Right lung (tissue), 5 donors: ENCODE results near the gene P2RY12. TPM values are rescaled to one million over a fixed set of nuclear protein-coding genes. Genes with fewer than 3 reads are reported as not detected.
A peak's percentile ranks its signal among the peaks of the same experiment; 100 is the strongest.

Source experiments
- DNase-seq, 2 donors: peaks; one replicate each; pipeline ENCODE4 v3.0.0-alpha.2; 2013
- polyA plus RNA-seq, 5 donors: library from polyadenylated mRNA; unstranded; fragments of 120-200 nt; gene quantifications; one replicate each; pipeline versions ENCODE4 v1.2.1 to v1.2.3, GENCODE V29; 2013; ENCODE audit warnings: inconsistent platforms in 1 of 5, low replicate concordance in 1 of 5; ENCODE audit not compliant: insufficient read length in 5 of 5, insufficient read depth in 1 of 5

The P2RY12 gene
- polyA plus RNA-seq, 5 donors: 0.70 to 2.2 (median 1.3) TPM

DNA sequence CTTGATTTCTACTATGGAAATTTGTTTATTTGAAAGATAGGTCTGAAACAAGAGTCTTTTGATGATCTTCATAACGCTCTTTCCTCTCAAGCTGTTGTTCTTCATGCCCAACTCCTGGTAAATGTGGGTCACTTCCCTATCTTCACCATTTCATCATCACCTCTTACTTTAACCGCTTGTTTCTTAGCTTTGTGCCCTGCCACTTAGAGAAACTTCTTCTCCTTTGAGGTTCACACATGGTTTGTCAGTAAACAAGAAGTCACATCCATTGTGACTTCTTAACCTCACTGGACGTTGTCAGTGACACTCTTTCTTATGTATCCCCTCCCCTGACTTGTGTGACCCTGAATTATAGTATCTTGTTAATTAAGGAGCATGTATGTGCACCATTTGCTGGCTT is 38.3 kb downstream of the P2RY12 start:
- no peak for DNase-seq

DNA sequence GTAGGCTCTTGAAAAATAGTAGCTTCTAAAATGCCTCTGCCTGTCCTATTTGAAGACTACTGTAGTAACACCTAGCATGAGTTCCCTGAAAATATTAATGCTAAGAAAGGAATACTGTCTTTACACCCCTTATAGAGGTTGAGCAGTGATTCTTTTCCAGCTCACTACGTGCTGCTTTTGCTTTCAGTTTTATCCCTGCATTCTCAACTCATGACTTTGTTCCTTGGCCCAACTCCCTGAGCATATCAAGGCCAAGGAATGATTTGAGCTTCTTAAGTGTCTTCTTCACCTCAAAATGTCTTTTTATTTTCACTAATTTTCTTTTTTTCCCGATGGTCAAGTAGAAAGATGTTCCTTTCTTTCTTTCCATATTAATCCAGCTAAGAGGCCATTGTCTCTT is 38.7 kb downstream of the P2RY12 start:
- peak in 1 of 2 donors; percentile 22 for DNase-seq

GRCh38 chr3:151331696-151332095 is 52.9 kb downstream of the P2RY12 start:
- DNase-seq: no peak

- DNase-seq: peak; percentile 19 to 27
Observed at GRCh38 chr3:151330899-151331298, 53.7 kb downstream of the P2RY12 start.

DNA sequence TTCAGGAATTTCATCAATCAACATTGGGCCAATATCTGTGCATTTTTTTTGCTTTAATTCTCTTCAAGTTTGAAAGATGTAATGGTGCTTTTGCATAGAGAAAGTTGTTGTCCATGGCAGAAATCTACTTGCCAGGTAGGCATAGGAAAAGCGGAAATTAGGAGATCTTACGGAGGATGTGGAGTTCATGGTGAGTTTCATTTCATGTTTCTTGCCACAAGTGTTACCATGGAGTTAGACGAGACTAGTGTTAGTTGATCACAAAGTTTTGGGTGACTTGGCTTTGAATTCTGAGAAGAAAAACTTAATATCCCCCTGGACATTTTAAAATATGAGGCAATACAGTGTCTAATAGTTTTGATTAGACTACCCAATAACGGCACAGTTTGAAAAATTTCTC is 54.2 kb downstream of the P2RY12 start:
- DNase-seq: no peak

- no peak for DNase-seq
Observed at GRCh38 chr3:151329363-151329762, 55.2 kb downstream of the P2RY12 start, which contains the start of gene P2RY13. TSS of gene P2RY13 (minus strand) at chr3:151329549. CDS start at chr3:151329528, 21 bp downstream.

DNA sequence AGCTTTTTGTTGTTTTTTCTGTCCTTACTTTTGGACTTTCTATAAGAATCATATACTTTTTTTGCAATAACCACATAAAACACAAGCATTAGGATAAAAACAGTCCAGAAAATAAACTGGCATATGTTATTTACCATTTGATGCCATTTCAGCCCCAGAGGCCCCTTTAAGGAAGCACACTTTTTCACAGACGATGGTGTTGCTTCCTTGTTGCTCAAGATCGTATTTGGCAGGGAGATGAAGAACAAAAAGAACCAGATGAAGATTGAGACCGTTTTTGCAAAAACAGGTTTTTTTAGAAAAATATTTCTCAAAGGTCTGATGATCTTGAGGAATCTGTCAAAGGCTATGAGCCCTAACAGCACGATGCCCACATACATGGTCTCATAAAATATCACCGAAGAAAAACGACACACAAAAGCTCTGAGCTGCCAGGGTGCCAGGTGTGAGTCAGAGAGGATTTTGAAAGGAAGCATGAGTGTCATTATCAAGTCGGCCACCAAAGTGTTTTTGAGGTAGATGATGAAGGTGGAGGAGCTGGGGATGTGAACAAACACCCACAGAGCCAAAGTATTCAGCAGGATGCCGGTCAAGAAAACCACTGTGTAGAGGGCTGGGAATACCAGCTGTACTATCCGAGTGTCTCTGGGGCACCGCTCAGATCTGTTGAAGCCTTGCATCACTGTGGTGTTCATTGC is 56.1 kb downstream of the P2RY12 start:
- DNase-seq: no peak

DNA sequence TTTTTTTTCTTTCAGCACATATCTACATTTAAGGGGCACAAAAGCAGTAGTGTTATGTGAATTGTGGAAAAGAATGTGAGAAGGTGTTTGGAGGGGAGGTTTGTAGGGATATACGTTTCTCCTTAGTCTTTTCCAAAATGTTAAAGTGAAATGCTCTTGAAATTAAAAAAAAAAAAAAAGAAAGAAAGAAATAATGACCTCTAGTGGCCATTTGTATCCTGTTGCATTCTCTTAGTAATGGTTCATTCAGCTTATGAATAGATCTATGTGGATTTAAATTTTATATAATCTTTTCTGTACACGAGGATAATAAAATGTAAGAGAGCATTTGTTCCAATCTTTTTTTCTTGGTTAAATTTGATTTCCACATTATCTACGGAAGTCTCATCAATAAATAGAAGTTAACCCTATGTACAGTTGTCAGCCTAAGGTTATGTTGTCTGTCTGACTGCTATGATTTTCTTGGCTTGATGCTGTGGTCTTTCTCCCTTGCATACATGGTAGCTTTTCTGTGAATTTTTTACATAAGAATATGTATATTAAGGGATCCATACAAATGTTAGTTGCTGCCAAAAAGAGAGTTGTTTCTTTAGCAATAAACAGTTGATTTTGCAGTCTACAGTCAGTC is 56.9 kb downstream of the P2RY12 start:
- DNase-seq: no peak

DNA sequence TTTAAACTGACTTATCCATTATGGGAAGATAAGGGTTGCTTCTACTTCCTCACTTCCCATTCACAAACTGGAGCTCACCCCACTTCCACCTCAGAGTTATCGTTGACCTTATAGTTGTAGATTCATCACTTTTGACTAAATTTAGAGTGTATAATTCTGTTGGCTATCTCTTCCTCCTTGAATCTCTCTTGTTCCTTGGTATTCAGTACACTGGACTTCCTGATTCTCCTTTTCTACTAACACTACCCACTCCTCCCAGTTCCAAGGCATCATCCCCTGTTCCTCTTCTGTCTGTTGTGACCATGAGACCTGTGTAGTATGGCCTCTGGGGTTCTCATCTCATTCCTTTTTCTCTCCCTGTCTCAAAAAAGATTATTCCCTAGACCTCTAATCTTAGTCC is 62.0 kb downstream of the P2RY12 start:
- DNase-seq: no peak

- DNase-seq: no peak
Observed at GRCh38 chr3:151321526-151321925, 63.0 kb downstream of the P2RY12 start.

DNA sequence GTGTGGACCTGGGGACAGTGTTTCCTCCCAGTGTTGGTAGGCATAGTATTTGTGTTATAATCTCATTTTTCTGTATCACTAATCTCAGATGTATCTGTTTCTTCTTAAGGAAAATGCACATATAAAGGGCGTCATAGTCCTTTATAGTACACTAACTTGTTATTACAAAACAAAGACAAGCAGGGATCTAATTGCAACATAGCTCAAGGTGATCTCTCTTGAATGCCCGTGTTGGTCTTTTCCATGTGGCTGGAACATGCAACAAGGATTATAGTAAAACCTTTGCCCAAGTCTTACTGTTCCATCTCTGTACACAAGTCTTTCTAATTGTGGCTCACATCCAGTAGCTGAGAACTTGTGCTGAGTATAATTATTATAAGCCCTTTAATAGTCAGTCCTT is 64.4 kb downstream of the P2RY12 start:
- DNase-seq: no peak

DNA sequence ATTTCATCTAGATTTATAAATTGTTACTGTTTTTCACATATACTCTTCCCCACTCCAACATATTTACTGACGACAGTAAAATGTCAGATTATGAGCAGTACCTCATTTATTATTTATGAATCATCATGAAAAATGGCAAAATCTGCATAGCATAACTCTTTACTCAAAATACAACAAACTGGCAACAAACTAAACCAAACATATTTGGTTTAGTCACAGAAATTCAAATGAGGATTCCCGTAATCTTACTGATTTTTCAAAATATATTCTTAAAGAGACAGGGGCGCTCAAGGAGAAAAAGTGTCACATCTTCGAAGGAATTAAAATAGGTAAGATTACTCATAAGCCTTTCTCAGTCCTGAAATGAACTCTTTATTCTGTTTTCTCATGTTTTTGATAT is 64.9 kb downstream of the P2RY12 start:
- no peak for DNase-seq

DNA sequence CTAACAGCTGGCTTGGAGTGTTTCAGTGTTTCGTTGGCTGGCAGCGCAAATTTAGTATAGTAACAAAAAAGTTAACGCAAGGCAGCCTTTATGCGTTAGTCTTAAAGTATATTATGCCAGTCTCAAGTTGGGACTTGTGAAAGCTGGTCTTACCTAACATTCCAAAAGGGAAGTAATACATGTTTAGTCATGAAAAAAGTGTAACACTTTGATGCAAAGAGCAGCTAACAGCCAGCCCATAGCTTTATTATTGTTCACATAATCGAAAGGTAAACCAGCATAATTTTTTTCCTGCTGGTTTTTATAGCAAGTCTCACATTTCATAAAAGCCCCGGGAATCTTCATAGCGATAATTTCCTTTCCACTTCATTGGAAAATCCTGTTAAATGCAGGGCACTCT is 65.6 kb downstream of the P2RY12 start:
- no peak for DNase-seq

DNA sequence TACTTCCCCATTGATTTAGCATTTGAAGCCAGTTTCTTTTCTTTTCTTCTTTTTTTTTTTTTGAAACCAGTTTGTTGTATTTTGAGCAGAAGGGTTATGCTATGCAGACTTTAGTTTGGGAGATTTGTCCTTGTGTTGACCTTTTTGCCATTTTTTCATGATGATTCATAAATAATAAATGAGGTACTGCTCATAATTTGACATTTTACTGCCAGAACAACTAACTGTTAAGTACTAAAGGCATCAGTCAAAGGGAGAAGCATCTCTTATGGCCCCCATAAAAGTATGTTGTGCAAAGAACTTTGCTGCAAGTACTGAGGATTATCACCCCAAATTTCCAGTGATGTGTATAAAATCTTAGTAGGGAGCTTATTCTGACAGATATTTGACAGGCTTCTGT is 66.2 kb downstream of the P2RY12 start:
- no peak for DNase-seq

DNA sequence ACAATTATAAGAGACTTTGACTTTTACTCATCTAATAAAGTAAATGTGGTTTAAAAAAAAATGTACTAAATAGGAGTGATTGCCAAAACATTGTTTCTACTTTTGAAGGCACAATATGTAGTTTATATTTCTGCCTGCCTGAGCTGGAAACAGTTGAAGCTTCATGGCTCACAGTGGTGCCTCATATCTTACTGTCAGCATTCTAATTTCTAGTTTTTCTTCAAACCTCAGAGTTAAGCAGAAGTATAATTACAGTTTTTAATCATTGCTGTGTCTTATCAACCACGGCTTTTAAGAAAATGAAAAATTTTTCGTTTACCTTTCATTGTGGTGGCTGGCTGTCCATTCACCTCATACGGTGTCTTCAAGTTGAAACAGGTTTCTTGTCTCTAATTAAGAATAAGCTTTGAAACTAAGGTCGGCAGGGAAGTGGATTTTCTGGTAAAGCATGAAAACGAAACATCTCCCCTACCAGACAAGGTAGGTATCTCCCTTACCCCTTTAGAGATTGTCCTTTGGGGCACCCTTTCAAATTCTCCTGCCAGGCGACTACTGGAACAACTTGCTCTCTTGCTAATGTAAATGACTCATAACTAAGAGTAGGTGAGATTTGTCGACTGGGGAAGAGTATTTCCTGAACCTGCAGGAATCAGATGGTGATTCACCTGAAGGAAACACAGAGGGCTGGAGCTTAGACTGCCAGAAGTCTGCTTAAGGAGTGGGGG is 68.1 kb downstream of the P2RY12 start, which contains the start of gene GPR87:
TSS of gene GPR87 (minus strand) at position 554 of the 725 bp plus-strand sequence. CDS start 16,720 bp downstream, outside the sequence.
- DNase-seq: no peak

- no peak for DNase-seq
Observed at GRCh38 chr3:151315846-151316245, 68.7 kb downstream of the P2RY12 start.

DNA sequence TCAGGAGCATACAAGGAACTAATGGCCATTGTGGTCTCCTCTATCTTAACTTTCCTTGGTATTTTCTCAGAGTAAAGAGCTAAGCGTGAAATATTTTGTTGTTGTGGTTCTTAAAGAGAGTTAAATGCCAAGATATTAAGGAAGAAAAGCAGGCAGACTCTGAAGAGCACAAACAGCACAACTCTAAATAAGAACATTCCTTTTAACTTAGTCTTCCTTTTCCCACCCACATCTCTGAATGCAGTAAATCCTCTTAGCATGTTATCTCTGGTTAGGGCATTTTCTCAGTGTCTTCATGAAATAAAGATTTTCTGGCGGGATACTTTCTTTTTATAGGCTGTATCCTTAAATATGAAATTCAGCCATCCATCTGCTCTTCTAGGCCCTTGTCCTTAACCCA is 69.4 kb downstream of the P2RY12 start:
- no peak for DNase-seq

- DNase-seq: no peak
Observed at GRCh38 chr3:151314593-151314992, 70.0 kb downstream of the P2RY12 start.

DNA sequence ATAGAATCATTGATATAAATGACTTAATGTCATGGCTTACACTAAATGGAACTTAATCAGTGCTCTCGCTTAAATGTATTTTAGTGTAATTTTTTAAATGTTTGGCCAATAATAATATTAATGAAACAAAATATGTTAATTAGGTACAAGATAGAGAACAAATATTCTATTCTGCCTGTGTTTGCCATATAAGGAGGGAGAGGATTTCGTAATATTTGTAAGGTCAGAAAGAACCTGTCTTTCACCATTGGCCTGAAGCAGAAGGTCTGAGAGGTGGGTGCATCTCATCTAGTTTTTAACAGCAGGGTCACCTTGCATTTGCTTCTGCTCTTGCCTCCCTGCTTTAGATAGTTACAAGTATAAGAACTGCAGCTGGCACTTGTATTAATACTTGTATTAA is 70.4 kb downstream of the P2RY12 start:
- no peak for DNase-seq

DNA sequence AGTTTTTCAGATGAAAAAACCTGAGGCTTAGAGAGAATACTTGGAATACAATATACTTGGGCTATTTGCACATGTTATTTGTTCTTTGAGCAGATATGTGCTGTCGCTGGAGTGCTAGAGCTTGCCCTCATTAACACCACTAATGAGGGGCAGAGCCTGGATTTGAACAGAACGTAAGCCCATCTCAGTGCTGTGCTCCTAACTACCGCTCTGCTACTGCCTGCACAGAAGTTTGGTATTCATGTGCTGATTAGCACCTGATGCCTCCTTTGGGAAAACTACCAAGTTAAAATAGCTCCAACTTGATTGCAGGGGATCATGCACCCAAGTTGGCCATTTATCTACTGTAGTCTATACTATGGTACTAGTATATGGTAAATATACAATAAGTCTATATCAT is 71.6 kb downstream of the P2RY12 start:
- no peak for DNase-seq

DNA sequence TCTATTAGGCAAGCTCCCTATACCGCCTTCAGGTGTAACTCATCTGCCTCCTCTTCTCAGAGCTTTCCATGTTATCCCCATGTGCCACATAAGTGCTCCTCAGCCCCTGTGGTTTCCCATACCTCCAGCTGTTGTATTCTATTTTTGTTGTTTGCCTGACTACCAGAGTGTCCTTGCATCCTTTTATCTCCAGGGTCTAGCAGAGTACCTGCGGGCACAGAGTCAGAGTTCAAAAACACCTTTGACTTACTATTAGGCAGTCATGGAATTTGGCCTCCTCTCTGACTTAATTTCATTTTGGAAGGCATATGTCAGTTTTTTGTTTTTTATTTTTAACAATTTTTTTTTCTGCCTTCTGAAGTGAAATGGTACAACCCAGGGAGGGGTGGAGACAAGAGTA is 75.0 kb downstream of the P2RY12 start:
- DNase-seq: no peak

GRCh38 chr3:151307583-151308488 is 76.7 kb downstream of the P2RY12 start:
- no peak for DNase-seq
